ENCODE data around the gene NEK8.
A peak's percentile ranks its signal among the peaks of the same experiment; 100 is the strongest.

Gene NEK8

GRCh38 chr17:28728364-28729200, at the start of gene NEK8:
Gene NEK8, plus strand, starts transcription at chr17:28728788. Its CDS starts 26 bp downstream, at chr17:28728814.
- DNase-seq = peak; percentile 90

- DNase-seq = no peak
Measured at GRCh38 chr17:28682655-28683054, 45.9 kb upstream of the NEK8 start.

GRCh38 chr17:28684963-28685362, 43.6 kb upstream of the NEK8 start:
- DNase-seq = no peak

- DNase-seq = no peak
Measured at GRCh38 chr17:28685366-28685765, 43.2 kb upstream of the NEK8 start.

- no peak for DNase-seq
Measured at GRCh38 chr17:28686296-28686695, 42.3 kb upstream of the NEK8 start.

GRCh38 chr17:28688481-28688880, 40.1 kb upstream of the NEK8 start:
- no peak for DNase-seq

DNA sequence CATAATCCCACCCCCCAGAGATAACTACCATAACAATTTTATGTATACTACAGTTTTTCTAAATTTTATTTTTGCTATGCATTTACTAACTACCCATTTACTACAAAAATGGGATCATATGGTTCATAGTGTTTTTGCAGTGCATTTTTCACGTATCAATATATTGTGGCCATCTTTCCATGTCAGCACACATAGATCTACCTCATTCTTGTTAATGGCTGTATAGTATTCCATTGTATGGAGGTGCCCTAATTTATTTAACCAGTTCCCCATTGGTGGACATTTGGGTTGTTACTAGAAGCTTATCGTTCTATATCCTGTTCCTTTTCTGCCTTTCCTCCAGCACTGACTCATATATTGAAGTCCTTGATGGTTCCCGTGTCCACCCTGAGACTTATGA, 39.6 kb upstream of the NEK8 start:
- no peak for DNase-seq

DNA sequence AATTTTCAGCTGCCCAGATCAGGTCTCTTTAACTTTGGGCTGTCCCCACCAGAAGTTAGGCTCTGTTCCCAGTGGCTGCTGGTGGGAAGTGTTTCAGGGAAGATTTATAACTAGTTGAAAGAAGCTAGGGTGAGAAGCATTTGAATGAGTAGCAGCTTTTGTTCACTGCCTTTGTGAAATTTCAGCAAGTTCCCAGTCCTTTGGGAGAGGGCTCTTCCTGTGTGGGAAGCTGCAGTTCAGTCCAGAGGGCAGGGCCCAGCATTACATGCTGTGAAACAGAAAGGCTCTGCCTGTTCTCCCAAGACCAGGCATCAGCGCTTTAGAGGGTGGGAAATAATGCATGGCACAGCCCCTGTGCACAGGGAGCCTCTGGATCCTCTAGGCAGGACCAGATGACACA, 34.7 kb upstream of the NEK8 start:
- no peak for DNase-seq

DNA sequence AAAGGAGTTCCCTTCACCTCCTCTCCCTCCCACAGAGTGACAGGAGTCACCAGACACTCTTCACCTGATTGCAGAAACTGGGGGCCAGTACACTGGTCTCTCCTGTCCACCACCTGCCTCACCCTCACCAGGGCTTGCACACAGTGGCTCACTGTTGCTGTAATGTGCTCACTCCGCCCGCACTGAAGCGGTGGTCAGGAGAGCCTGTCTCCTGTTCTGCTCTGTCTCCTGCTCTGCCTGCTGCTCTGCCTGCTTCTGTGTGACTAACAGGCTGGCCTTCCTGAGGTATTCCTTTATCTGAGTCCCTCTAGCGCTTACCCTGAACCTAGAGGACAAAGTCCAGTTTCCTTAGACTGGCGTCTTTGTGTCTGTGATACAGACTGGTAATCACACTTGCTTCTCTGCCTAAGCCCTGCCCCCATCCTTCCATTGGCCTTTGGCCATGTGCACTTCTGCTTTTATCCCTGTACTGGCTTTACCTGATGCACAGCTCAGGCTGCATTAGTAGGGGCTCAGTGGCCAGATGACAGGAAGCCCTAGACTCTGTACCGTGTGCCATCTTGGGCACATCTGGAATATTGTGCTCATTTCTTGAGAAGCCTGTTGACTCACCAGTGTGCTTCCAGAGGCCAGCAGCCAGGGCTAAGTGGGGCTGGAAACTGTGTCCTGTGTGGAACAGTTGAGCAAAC, 30.2 kb upstream of the NEK8 start:
- DNase-seq = no peak

DNA sequence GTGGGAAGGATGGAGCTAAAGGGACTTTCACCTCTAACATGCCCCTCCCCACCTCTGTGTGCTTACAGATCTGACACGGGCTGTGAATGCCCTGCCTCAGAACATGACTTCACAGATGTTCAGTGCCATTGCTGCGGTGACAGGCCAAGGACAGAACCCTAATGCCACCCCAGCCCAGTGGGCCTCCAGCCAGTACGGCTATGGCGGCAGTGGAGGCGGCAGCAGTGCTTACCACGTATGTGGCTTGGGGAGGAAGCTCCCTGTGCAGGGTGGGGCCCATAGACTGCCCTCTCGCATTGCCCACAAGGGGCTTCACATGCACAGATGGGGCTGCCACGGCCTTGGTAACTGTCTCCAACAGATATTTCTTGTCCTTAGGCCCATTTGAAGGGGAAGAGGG, 28.3 kb upstream of the NEK8 start:
- DNase-seq = no peak

DNA sequence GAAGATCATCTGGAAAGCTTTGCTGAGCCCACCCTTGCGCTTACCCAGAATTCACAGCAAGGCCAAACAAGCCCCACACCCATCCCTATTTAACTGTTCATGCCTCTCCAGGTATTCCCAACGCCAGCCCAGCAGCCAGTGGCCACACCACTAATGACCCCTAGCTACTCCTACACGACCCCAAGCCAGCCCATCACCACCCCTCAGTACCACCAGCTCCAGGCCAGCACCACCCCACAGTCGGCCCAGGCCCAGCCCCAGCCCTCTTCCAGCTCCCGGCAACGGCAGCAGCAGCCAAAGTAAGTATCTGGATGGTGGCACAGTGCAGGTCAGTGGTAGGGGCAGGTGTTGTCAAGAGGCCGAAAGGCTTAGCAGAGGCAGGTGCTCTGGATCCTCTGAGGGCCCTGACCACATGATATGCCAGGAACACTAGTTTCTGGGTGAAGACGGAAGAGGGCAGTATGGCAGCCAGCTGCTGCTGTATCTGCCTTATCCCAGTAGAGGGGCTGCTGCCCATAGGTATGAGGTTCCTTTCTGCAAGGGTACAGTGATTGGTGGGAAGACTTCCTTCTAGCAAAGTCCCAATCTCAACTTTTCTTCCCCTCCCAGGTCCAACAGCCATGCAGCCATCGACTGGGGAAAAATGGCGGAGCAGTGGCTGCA, 27.6 kb upstream of the NEK8 start:
- DNase-seq = no peak

DNA sequence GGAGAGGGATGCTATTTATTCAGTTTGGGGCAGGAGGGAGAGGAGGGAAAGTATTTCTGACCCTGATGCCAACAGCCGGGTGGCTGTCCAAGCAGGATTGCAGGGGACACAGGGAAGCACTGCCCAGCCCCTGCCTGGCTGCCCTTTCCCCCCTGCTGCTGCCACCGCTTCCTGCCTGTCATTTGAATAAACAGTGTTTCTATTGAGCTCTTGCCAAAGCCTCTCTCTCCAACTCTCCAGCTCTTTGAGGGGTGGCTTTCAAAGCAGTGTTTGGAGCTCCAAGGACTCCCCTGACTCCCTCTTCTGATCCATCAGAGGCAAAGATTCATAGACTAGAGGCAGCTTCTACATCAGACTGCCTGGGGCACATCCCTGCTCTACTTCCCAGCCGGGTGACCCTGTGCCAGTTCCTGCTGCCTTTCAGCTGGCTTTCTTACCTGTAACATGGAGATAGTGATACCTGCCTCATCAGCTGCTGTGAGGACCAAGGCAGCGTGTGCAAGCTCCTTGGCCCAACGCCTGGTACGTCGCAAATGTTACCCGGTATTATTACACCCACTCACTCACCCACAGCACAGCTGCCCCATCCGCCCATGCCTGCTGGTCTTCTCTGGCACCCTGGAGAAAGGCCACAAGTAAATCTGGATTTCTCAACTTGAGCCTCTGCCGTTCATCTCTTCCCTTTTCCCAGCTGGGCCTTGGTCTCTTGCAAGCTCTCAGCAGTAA, 26.4 kb upstream of the NEK8 start:
- DNase-seq = no peak

DNA sequence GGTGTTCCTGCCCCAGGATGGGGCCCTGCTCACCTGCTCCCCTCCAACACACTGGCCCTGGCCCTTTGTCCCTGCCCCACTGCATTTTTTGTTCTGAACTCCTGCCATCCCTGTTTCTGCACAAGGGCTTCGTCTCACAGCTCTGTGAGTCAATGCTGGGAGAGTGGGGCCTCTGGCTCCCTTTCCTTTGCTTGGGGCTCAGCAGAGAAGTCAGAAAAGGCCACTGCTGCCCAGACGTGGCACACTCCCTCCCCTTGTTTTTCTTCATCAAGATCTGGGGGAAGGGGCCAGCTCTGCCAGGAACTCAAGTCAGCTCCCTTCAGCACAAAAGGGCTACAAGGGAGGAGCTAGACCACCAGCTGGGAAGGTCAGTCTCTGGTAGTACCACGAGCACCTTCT, 25.8 kb upstream of the NEK8 start:
- DNase-seq = no peak

- DNase-seq = no peak
Measured at GRCh38 chr17:28703552-28704218, 24.9 kb upstream of the NEK8 start.

GRCh38 chr17:28704219-28704858, 24.2 kb upstream of the NEK8 start:
- DNase-seq = no peak

DNA sequence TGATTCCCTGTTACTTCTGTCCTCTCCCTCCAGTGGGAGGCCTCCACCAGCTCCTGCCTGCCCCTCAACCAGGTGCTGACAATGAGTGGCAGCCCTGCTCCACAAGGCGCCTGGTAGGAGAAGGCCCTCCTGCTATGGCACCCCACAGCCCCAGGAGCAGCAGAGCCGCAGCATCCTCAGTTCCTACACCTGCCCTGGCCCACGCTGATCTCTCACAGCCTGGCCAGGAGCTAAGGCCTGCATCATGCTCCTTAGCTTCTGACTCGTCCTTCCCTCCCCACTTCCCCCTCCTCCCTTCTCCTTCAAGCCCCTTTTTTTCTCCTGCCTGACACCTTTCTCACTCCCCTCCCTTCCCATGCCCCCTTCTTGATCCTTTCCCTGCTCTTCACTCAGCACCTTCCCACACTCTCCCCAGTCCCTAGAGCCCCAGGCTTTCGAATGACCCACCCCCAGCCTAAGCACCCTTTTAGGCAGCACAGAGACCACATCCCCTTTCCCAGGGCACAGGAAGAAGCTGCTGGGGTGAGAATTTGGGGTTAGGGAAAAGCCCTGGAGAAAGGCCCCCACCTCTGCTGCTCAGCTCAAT, 23.4 kb upstream of the NEK8 start:
- no peak for DNase-seq

DNA sequence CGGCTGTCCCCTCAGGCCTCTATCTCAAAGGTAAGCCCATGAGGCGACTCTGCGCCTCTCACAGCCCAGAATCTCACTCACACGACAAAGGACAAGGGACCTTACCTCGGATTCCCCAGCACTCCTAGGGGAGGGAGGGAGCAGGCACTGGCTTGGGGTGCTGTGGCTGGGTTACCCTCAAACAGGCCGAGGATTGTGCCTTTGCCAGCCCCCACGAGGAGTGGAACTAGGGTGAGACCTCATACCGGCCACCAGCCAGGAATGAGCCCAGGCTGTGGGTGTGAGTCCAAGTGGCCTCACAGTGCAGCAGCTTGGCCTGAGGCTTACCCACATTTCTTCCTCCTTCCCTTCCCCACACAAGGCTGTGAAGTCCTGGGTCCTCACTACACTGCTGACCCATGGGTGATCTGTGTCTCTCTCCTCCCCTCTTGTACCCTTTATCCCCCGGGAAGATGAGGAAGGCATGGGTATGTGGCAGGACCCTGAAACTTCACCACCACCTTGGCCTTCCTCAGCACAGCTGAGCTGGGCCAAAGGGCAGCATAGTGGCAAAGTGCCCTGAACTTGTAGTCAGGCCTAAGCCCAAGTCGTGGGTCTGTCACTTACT, 22.8 kb upstream of the NEK8 start:
- DNase-seq = no peak

DNA sequence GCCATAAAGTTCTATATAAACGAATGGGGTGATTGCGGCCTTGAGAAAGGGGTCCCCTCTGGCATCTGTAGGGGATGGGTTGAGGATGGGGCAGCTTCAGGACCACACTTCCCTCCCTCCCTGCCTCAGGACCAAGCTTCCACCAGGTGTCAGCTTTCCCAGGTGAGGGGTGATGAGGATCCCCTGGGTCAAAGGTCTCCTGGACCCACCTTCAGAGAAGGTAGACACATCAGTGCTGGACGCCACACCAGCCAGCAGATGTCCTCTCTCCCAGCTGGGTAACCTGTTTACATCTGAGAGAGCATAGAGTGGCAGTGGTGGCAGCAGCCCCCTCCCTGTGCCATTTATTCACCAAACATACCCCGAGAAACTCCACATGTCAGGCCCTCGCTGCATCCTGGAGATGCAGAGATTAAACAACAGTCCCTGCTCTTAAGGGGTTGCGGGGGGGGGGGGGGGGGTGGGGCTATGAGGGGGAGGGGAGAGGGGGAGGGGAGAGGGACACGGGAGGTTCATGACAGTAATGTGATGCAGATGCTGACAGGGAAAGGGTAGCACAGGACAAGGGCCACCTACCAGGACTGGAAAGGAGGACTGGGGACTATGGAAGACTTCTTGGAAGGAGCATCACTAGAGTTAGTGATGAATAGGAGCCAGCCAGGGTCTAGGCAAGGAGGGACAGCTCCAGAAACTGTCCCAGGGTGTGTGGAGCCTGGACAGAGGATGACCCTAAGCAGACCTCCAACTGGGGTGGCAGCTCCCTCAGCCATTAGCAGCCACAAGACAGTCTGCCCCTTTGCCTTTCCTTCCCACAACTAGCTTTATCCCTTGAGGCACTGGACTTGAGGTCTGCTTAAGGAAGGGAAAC, 21.9 kb upstream of the NEK8 start:
- no peak for DNase-seq

DNA sequence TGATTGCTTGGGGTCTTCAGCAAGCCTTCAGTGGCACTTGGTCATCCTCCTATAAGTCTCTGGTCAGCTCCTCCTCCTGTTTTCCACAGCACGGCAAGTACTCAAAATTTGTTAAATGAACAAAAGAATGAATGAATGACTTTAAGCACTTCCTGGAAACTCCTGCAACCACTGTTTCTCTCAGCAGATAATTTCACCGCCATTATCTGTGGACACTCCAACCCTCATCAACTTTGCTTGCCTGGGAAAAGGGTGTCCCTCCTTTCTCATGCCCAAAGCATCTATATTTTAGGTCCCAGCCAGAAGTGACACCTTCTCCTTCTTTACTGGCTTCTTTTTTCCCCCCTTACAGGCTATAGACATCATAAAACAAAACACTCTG, 21.3 kb upstream of the NEK8 start:
- DNase-seq = no peak
